Measurements from ENCODE around the gene TRPC4AP.
"Not testable (repeated sequence)": the region's sequence is repeated elsewhere in the genome, so short reads cannot be mapped to it uniquely, and the experiment has no call there.

Gene TRPC4AP

GRCh38 chr20:35092524-35093266 is at the start of gene TRPC4AP:
TSS of gene TRPC4AP (minus strand) at chr20:35092807. CDS start at chr20:35092781, 26 bp downstream.
- DNase-seq (ENCODE audit: low read depth in 2 of 2): peak; percentile 74 to 77

- no peak for DNase-seq (ENCODE audit: low read depth in 2 of 2)
Measured at GRCh38 chr20:35135867-35136586, 43.4 kb upstream of the TRPC4AP start.

DNA sequence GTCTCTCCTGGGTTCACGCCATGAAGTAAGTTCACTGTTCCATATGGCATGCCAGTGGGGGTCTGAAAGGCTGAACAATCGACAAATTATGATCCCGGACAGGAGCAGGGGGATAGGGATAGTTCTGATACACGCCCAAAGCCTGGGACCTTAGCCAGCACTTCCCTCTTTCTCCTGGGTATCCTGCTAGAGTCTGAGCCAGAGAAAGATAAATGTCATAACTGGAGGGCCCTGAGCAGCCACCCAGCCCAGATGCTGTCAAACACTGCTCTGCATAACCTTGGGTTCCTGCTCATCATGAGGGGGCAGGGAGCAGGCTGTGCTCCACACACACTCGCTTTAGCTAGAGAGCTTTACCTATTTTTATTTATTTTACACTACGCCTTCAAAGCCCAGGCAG is 42.3 kb upstream of the TRPC4AP start:
- no peak for DNase-seq (ENCODE audit: low read depth in 2 of 2)

DNA sequence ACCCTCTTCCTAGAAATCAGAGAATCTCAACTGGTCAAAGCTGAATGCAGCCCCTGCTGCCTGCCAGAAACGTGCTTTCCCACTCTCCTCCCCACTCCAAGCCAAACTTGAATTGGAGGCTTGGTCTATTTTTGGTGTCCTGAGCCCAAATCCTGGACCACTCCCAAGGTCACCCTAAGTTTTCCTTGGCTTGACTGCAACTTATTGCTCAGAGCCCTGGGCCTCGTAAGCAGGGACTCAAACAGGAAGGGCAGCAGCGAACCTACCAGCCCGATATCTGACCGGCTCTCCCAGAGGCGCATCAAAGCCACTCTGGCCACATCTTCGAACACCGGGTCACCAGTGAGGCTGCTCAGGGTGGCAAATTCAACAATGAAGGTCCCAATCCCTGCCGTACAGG is 41.9 kb upstream of the TRPC4AP start:
- no peak for DNase-seq (ENCODE audit: low read depth in 2 of 2)

DNA sequence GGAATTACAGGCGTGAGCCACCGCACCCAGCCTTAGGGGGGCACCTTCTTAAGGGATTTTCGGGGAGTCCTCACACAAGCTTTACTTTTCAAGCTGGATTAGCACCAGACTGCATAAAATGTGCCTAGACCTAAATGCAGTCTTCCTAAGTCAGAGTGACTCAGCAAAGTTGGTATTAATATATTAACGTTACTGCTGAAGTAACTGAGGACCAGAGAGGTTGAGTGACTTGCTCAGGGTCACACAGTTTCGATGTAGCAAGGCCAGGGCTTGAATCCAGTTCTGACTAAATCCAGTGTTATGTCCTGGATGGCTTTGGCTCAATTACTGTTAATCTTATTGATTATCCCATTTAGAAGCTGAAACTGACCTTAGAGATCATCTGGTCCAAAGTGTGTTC is 41.1 kb upstream of the TRPC4AP start:
- no peak for DNase-seq (ENCODE audit: low read depth in 2 of 2)

DNA sequence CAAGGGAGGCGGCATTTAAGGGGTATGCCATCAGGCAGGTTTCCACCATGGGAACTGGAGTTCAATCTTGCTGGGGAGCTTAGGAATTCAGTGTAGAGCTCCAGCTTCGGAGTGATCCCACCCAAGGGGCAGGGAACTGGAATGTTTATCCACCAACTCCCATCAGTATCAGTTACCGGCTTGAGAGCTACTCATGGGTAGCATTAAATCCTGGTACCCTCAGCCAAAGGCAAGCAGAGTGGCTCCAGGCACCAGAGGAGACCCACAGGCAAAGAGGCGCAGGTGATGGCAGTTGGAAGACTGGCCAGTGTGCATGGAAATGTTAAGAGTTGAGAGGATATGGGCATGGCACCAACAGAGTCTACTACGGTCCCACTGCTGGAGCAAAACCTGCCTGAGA is 40.4 kb upstream of the TRPC4AP start:
- no peak for DNase-seq (ENCODE audit: low read depth in 2 of 2)

- no peak for DNase-seq (ENCODE audit: low read depth in 2 of 2)
Measured at GRCh38 chr20:35131934-35132333, 39.3 kb upstream of the TRPC4AP start.

DNA sequence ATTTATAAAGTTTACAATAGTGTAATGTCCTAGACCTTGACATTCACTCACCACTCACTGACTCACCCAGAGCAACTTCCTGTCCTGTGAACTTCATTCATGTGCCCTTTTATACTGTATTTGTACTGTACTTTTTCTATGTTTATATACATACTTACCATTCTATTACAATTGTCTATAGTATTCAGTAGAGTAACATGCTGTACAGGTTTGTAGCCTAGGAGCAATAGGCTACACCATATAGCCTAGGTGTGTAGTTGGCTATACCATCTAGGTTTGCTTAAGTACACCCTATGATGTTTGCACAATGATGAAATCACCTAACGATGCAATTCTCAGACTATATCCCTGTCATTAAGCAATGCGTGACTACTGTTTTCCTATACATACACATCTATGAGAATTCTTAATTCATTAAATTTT is 37.1 kb upstream of the TRPC4AP start:
- no peak for DNase-seq (ENCODE audit: low read depth in 2 of 2)

DNA sequence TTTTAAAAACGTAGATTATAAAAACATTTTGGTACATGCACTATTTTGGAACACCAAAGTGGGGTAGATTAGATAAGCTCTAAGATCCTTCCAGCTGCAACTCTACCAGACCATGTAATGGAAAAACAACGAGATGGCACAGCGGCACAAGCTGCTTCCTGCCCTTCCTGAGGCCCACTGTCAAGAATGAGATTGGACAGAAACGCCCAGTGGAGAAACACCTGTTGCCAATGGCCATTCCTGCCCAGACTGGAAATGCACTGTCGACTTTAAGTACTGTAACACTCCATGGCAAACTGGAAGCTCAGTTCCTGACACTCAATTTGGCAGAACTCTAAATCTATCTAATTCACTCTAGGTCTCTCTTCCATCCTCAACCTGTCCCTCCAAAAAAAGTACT is 33.1 kb upstream of the TRPC4AP start:
- no peak for DNase-seq (ENCODE audit: low read depth in 2 of 2)

GRCh38 chr20:35122756-35123405 is 30.3 kb upstream of the TRPC4AP start:
- no peak for DNase-seq (ENCODE audit: low read depth in 2 of 2)

DNA sequence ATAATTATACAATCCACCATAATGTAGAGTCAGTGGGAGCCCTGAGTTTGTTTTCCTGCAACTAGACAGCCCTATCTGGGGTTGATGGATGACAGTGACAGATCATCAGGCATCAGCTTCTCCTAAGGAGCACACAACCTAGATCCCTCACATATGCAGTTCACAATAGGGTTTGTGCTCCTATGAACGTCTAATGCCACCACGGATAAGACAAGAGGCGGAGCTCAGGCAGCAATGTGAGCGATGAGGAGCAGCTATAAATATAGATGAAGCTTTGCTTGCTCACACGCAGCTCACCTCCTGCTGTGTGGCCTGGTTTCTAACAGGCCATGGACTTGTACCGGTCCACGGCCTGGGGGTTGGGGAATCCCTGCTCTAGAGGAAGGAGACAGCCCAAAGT is 28.6 kb upstream of the TRPC4AP start:
- DNase-seq (ENCODE audit: low read depth in 2 of 2): no peak

DNA sequence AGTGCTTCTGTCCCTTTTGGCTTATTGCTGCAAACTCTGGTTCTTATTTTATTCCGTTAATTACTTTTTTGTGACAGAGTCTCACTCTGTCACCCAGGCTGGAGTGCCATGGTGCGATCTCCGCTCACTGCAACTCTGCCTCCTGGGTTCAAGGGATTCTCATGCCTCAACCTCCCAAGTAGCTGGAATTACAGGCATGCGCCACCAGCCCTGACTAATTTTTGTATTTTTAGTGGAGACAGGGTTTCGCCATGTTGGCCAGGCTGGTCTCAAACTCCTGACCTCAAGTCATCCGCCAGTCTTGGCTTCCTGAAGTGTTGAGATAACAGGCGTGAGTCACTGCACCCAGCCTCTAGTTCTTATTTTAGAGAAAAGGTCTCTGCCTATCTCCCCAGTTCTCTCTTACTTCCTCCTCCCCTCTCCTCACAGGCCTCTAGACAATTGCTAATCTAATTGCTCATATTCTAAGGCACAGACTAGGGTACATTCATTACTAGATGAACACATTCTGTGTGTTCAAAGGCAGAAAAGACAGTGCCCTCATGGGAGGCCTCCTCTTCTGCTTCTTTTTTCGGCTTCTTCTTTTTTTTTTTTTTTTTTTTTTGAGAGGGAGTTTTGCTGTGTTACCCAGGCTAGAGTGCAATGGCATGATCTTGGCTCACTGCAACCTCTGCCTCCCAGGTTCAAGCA is 27.6 kb upstream of the TRPC4AP start:
- DNase-seq (ENCODE audit: low read depth in 2 of 2): no peak

GRCh38 chr20:35117629-35118028 is 25.0 kb upstream of the TRPC4AP start:
- no peak for DNase-seq (ENCODE audit: low read depth in 2 of 2)

- no peak for DNase-seq (ENCODE audit: low read depth in 2 of 2)
Measured at GRCh38 chr20:35117196-35117595, 24.6 kb upstream of the TRPC4AP start.

GRCh38 chr20:35116258-35116657 is 23.7 kb upstream of the TRPC4AP start:
- DNase-seq (ENCODE audit: low read depth in 2 of 2): no peak

- DNase-seq (ENCODE audit: low read depth in 2 of 2): no peak
Measured at GRCh38 chr20:35115606-35116005, 23.0 kb upstream of the TRPC4AP start.

- not testable (repeated sequence) for DNase-seq (ENCODE audit: low read depth in 2 of 2)
Measured at GRCh38 chr20:35112276-35112675, 19.7 kb upstream of the TRPC4AP start.

- DNase-seq (ENCODE audit: low read depth in 2 of 2): no peak
Measured at GRCh38 chr20:35111141-35111888, 18.7 kb upstream of the TRPC4AP start.

GRCh38 chr20:35108921-35109320 is 16.3 kb upstream of the TRPC4AP start:
- no peak for DNase-seq (ENCODE audit: low read depth in 2 of 2)

DNA sequence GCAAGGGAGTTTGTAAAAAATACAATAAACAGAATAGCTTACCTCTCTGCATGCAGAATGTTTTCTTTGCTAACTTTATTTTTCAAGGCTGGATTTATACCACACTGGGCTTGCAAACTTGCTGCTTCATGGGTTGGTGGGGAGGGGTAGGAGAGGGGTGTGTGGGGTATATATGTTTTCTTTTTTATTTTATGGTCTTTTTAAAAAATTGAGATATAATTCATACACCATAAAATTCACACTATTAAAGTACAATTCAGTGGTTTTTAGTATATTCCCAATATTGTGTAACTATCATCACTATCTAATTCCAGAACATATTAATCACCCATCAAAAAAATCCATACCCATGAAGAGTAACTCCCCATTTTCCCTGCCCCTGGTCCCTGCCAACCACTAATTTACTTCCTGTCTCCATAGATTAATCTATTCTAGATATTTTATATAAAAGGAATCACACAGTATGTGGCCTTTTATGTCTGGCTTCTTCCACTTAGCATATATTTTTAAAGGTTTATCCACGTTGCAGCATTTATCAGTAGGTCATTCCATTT is 14.3 kb upstream of the TRPC4AP start:
- no peak for DNase-seq (ENCODE audit: low read depth in 2 of 2)

- DNase-seq (ENCODE audit: low read depth in 2 of 2): no peak
Measured at GRCh38 chr20:35104685-35105295, 12.2 kb upstream of the TRPC4AP start.

All from activated CD8-positive, alpha-beta memory T cell treated with anti-CD3 and anti-CD28 coated beads for 4 hours (primary cell).